Hematopoietic multipotent progenitor cell treated with erythropoietin and hydrocortisone succinate and interleukin-3 and kit ligand, for 4 days (in vitro differentiated cells): ENCODE measurements around the gene AICDA.

Source experiments
- DNase-seq: peaks from one replicate; pipeline ENCODE4 v3.0.0-alpha.2; 2015

The AICDA gene

DNA sequence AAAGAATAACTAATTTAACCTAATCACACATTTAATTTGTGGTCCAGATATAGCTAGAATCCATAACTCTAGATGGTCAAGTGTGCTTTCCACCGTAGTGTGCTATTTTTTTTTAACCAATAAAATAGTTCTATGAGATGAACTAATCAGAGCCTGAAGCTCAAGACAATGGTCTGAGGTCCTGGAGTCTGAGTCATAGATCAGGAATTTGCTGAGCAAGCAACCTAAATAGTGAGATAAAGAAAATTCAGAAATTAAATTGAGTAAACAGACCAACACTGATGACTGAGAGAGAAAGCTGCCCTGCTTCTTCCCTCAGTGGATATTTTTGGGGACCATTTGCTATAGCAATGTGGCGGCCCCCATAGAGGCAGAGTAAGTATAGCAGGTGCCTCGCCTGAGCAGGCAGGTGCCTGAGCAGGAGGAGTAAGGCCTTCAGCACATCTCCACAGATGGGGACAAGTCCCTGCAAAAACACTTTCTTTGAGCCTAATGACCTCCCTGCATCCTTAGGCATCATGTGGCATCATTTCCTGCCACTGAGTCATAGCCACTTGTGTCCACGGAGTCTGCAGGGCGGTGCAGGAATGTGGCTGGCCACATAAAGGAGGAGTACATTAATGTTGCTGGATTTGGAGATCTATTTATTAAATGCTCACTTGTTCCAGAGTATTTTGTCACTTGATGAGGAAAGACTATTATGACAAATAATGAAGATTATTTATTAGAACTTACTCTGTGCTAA is 58.0 kb downstream of the AICDA start:
- DNase-seq: no peak

DNA sequence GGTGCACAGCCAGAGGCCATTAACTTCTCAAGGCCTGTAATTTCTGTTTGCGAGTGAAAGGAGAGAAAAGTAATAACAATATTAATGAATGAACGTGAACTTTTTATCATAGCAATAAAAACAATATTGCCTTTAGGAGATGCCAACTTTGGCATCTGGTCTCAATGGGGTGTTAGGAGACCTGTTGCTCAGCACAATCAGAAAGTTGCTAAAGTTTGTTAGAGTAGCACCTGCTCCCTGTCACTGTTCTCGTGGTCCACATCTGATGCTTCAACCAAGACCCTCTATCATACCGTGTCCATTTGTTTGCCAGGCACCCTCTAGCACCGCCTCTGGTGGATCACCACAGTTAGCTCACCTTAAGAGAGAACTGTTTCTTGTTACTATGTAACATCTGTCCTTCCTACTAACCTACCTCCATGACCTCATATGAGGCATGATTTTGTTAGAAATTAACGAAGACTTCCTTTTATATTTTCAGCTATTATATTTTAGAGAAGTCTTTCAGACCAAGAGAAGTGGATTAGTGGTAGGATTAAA is 59.5 kb downstream of the AICDA start:
- DNase-seq: no peak
